HEK293T (cell line): ENCODE measurements around the gene SUPT4H1.

ENCODE experiments used
- ARNT ChIP-seq: fragments of 450-650 bp; IDR thresholded peaks from 2 replicates; pipeline ENCODE4 v1.6.1; 2017; ENCODE audit warnings: mild to moderate bottlenecking
- FOXM1 ChIP-seq: fragments of 450-650 bp; IDR thresholded peaks from 2 replicates; pipeline ENCODE4 v1.6.1; 2017; ENCODE audit warnings: mild to moderate bottlenecking, borderline replicate concordance
- HDGF ChIP-seq: fragments of 450-650 bp; IDR thresholded peaks from 2 replicates; pipeline ENCODE4 v1.6.1; 2017; ENCODE audit warnings: antibody characterized with exemption, borderline replicate concordance

GRCh38 chr17:58329810-58330537, 22.0 kb downstream of the SUPT4H1 start:
- no peak for TF ChIP-seq FOXM1
- TF ChIP-seq HDGF = no peak
- no peak for TF ChIP-seq ARNT
